T1000 (cell line): ENCODE data around the gene F2RL2.

Experiments
- DNase-seq: peaks from one replicate; lab custom pipeline; 2025; ENCODE audit warnings: mixed read lengths; lab: John Stamatoyannopoulos, UW

The F2RL2 gene

DNA sequence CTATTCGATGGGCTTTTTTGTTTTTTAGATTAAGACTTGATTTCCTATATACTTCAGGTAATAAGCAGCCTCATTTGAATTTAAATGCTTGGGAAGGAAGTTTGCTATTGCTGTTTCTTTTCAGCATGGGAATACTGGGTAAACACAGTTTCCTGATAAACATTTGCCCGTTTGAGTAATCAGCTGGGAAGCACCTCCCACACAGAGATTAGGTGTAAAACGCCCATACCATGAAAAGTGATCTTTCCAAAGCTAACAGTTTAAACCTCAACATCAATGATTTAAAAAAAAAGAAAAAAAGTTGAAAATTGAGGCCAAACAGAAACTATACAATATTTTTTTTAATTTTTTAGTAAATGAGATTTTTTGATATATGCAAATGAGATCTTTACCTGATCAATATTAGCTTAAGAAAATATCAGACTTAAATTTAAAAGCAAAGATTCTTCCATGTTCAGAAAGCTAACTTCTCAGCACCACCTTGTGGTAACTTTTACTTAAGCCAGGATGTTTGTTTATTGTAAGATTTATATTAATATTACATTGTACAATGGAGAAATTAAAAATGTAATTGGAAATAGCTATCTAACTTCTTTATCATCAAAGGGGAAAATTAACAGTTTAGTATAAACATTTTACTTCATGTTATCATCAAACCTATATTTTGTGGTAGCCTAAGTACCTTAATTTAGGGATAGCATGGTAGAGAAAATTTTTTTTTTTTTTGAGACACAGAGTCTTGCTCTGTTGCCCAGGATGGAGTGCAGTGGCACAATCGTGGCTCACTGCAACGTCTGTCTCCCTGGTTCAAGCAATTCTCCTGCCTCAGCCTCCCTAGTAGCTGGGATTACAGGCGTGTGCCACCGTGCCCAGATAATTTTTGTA, 39.8 kb downstream of the F2RL2 start:
- DNase-seq = no peak

DNA sequence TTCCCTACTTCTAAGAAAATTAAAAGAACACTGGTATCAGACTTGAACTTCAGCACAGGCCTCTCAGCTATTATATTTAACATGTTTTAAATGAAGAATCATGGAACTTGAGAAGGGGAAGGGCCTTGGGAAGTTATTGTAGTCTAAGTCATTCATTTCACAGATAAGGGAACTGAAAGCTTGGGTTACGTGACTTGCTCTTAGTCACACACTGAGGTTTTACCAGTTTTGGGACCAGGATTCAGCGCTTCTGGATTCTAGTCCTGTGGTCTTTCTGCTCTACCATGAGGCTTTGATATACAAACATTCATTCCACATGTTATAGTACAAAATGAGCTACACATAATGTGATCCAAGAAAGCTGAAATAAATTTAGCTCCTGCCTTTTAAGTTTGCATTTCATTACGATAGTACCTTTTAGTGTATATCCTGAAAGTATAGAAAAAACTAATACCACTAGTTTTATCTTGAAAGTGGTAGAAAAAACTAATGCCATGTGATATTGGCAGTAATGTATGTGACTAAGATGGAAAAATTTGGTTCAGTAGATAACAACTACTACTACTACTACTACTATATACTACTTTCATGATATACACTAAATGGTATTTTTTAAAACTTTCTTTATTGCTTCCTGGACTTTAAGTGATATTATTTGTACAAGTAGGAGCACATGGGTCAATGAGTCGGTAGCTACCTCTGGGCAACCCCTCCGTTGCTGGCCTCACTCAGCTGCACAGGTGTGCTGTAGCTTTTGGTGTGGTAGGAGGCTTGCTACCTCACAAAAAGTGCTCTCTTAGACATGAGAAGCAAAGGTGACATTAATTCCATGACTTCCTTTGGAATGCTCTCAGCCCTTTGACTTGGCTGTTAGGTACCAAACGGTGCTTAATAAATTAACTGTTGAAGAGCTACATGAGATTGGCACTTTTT, 40.7 kb downstream of the F2RL2 start:
- DNase-seq = no peak

DNA sequence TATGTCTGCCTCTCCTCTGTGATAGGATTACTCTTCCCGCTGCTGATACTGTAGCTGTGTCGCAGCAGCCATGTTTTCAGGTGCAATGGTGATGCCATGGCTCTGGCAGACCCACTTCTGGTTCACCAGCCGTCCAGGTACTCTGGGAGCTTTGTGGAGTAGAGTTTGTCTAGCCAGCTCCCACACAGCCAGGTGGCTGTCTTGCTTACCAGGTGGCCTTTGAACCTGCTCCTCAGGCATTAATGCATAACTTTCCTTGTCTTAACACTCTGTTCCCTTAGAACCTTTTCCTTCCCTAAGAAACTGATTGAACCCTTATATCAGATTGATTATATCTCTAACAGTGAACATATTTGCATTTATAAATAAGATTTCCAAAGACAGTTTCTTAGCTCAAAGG, 42.2 kb downstream of the F2RL2 start:
- DNase-seq = no peak

DNA sequence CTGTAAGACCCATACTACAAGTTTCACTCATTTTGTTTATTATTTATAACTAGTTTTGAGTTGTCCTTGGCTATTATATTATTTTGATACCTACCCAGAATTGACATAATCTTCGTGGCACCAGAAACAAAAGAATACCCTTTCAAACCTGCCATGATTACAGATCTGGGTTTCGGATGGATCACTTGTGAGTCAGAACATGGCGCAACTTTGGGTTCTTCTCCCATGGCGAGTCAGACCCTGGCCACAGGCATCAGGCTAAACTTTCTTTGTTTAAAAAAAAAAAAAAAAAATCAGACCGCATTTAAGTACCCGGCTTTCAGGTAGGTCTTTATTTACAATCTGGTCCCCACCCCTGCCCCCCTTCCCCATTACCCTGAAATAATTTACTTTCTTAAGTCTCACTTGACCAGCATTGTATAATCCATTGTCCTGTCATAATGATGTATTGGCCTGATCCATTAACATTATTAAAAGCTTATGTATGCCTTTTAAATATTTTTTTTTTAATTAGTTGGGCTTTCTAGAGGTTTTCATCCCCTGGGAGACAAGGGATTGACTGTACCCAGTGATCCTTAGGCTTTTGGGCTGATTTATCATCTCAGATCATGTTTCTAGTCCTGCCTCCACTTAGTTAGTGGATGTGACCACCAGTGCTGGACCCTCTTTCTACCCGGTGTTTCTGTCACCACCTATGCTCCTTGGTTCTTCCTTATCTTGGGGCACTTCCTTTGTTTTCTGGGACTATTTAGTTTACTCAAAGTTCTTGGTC, 43.9 kb downstream of the F2RL2 start:
- DNase-seq = no peak

DNA sequence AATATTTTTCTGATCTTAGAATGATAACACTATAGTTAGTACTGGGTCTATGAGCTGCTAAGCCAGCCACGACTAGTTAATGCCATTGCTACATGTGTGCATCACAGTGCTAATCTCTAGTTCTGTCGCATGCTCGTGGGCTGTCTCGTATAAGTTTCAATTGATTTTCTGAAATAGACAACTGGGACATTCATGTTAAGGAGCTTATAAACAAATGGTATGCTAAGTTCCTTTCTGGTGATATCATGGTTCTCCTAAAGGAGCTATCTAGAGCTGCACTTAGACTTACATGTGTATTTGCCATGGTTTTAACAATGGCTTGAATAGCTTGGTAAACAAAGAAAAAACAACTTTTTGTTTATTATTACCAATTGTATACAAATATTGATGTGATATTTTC, 46.2 kb downstream of the F2RL2 start:
- DNase-seq = no peak

DNA sequence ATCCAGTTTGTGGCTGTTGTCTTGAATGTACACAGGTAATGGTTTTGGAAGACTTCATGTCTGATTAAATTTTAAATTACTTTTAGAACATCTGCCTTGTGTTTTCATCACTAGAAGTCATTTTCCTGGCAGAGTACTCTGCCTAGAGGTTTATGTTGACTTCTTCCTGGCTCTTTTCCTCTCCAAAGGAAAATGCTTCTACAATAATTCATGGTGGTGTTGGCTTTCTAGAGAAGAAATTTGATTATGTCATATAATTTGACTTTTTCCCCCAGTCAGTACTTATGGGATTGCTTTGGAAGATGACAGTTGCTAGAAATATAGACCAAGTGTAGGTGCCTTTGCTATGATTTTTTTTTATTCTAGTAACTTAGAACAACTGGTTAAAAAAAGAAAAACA, 46.8 kb downstream of the F2RL2 start:
- DNase-seq = no peak

DNA sequence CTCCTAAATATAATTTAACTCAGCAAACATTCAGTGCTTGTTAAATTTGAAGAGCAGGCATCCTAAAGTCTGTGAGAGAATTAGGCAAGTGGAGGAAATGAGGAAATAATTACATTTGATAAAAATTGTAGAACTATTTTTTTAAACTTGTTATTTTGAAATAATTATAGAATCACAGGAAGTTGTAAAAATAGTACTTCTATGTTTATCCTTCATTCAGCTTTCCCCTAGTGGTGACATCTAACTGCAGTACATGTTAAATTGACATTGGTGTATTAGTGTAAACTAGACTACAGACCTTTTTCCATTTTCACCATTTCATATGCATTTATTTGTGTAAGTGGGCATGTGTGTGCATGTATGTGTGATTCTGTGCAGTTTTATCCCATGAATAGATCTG, 51.6 kb downstream of the F2RL2 start:
- DNase-seq = no peak

DNA sequence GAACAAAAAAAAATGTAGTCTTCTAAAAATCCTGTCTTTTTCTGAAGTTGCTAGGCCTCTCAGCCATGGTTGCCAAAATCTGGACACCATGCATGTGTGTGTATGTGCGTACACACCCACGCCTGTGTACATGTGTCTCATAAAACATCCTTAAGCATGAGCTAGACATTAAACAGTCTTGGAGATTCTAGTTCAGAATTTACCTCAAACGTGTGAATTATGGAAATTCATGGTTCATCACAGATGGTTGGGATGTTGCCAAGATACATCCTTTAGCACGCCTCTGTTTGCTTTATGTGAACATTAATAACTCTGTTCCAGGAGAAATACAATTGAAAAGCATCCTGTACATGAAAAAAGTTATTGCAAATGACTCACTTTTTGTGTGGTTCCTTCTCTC, 53.0 kb downstream of the F2RL2 start:
- no peak for DNase-seq
